Cortex of kidney (tissue), 1 donor: ENCODE data around the gene NOSTRIN.
"Not testable (repeated sequence)": the region's sequence is repeated elsewhere in the genome, so short reads cannot be mapped to it uniquely, and the experiment has no call there.

ENCODE experiments used
- DNase-seq: peaks from one replicate; lab custom pipeline; 2025; lab: John Stamatoyannopoulos, UW

NOSTRIN gene

GRCh38 chr2:168819829-168820489, 17.5 kb downstream of the NOSTRIN start:
- DNase-seq = no peak

DNA sequence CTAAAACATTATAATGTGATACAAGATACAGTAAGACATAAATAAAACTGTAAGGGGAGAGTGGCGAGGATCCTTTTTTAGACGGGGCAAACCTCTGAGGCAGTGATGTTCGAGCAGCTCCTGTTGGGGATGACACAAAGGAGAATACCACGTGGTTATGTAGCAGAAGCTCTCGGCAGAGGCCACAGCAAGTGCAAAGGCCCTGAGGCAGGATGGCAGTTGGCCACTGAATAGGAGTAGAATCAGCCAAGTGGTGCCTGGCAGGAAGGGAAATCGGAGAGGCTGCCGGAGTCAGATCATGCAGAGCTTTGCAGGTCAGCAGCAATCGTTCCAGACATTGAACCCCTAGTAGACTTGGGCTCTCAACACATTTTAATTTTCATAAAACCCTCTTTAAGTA, 19.1 kb downstream of the NOSTRIN start:
- no peak for DNase-seq

- DNase-seq = no peak
Measured at GRCh38 chr2:168821992-168822391, 19.6 kb downstream of the NOSTRIN start.

DNA sequence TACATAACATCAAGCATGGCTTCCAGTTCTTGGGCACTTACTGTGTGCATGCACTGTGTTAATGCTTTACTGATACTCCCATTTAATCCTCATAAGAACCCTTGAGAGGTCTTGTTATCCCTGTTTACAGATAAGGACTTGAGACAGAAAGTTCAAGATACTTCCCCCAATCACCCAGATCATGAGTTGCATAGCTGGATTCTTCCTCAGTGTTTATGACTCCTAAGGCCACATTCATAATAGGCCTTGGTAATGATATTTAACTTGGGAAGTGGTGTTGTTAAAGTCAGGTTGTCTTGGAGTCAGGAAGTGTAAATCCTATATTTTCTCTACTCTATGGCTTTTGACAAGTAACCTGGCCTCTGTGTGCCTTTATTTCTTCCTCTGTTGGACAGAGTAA, 22.7 kb downstream of the NOSTRIN start:
- no peak for DNase-seq

DNA sequence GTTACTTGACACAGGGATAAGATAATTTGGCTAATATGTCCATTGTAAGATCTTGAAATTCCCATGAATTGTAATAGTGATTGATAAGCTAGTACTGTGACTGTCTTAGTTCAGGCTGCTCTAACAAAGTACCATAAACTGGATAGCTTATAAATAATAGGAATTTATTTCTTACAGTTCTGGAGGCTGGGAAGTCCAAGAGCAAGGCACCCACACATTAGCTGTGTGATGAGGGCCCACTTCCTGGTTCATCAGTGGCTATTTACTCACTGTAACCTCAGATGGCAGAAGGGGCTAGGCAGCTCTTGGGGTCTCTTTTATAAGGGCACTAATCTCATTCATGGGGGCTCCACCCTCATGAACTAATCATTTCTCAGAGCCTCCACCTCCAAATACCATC, 28.5 kb downstream of the NOSTRIN start:
- no peak for DNase-seq

GRCh38 chr2:168831662-168832061, 29.2 kb downstream of the NOSTRIN start:
- DNase-seq = no peak

DNA sequence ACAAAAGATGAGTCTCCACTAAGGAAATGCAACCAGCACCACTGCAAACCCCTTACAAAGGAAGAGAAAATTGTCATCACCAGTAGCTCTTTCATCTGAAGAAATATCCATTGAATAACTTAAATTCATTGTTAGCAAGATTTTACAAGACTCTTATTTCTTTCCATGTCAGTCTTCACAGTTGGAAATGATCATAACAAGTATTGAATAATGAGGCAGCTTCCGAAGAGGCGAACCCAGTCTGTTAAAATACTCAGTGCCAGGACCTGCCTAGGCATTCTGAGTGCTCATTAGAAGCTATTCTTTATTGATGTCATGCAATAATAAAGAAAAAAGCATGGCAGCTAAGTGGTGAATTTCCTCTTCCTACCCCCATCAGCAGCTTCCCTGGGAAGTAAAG, 33.5 kb downstream of the NOSTRIN start:
- no peak for DNase-seq

DNA sequence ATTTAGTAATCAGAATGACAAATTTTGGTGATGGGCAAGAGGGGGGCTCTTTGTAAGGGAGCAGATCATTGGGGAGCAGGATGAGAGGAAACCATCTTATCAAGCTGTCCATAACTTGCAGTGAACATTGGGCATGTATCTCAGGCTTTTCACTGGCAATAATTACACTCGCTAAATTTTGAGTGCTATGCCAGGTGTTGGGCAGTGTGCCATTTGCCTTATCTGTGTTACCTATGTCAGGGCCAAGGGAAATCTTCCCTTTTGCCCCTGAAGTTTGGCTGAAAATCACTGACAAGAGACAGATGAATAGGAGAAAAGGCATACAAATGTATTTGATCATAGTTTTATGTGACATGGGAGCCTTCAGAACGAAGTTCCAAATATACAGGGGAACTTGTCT, 39.0 kb downstream of the NOSTRIN start:
- no peak for DNase-seq

- DNase-seq = no peak
Measured at GRCh38 chr2:168843253-168843652, 40.8 kb downstream of the NOSTRIN start.

DNA sequence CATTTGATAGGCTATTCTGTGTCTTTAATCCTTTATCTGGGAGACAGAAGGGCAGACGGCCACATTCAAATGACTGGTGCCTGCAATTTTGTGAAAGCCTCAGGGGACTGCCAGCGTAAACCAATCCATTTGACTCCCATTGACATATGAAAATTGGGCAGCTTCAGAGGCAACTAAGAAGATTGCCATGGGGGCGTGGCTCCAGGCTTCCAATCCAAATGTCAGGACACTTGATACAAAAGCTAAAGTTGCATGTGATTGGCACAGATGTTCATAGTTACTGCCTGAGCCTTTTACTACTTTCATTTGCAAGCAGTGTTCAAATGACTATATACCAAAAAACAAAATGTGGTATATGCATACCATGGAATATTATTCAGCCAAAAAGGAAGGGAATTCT, 45.8 kb downstream of the NOSTRIN start:
- DNase-seq = no peak

DNA sequence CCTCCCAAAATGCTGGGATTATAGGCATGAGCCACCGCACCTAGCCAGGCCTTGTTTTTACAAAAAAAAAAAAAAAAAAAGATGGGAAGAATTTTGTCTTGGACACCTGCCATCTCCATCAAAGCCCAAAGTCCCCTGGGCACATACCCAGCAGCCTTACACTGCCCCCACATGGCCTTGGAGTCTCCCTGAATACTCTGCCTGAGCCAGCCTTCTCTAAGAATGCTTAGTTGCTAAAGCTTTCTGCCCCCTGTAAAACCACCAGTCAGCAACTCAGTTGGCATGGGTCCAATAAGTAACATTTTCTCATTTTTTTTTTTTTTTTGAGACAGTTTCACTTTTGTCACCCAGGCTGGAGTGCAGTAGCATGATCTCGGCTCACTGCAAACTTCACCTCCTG, 47.2 kb downstream of the NOSTRIN start:
- no peak for DNase-seq

DNA sequence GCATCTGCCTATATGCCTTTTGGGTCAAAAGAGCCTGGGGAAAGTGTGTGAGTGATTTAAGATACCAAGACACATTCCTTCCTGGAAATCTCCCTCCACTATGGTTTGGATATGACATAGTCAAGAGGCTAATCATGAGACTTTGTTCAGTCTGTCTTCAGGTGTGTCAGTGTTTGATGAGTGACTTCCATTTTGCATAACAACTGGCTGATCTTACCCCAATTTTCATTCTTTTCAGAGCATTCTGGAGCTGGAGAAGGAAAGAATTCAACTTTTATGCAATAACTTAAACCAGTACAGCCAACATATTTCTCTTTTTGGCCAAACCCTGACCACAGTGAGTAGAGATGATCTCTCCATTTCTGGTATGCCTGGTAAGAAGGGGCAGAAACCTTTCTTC, 48.4 kb downstream of the NOSTRIN start:
- no peak for DNase-seq

GRCh38 chr2:168851674-168852320, 49.4 kb downstream of the NOSTRIN start:
- no peak for DNase-seq

GRCh38 chr2:168852481-168852880, 50.0 kb downstream of the NOSTRIN start:
- DNase-seq = no peak

- DNase-seq = no peak
Measured at GRCh38 chr2:168853471-168853870, 51.0 kb downstream of the NOSTRIN start.

DNA sequence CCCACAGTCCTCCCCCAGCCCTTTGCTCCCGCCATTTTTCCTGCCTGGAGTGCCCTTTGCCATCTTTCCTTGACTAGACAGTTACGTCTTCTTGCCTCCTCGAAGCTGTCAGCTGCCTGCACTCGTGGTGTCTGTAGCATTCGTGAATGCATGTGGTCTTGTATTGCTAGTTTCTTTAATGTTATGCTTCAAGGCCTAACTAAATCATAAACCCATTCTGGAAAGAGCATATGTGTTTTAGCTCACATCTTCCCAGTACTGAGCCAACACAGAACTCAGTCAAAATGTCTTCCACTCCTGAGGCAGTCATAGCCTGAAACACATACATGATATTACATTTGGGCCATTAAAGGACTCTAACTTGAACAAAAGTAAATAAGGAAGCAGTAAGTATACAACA, 52.2 kb downstream of the NOSTRIN start:
- no peak for DNase-seq

- DNase-seq = no peak
Measured at GRCh38 chr2:168855601-168856000, 53.2 kb downstream of the NOSTRIN start.

GRCh38 chr2:168858146-168858545, 55.7 kb downstream of the NOSTRIN start:
- no peak for DNase-seq

- DNase-seq = not testable (repeated sequence)
Measured at GRCh38 chr2:168867164-168867563, 64.7 kb downstream of the NOSTRIN start.

DNA sequence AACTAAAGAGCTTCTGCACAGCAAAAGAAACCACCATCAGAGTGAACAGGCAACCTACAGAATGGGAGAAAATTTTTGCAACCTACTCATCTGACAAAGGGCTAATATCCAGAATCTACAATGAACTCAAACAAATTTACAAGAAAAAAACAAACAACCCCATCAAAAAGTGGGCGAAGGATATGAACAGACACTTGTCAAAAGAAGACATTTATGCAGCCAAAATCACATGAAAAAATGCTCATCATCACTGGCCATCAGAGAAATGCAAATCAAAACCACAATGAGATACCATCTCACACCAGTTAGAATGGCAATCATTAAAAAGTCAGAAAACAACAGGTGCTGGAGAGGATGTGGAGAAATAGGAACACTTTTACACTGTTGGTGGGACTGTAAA, 67.9 kb downstream of the NOSTRIN start:
- not testable (repeated sequence) for DNase-seq

DNA sequence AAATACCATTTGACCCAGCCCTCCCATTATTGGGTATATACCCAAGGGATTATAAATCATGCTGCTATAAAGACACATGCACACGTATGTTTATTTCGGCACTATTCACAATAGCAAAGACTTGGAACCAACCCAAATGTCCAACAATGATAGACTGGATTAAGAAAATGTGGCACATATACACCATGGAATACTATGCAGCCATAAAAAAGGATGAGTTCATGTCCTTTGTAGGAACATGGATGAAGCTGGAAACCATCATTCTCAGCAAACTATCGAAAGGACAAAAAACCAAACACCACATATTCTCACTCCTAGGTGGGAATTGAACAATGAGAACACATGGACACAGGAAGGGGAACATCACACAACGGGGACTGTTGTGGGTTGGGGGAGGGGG, 68.4 kb downstream of the NOSTRIN start:
- DNase-seq = not testable (repeated sequence)

DNA sequence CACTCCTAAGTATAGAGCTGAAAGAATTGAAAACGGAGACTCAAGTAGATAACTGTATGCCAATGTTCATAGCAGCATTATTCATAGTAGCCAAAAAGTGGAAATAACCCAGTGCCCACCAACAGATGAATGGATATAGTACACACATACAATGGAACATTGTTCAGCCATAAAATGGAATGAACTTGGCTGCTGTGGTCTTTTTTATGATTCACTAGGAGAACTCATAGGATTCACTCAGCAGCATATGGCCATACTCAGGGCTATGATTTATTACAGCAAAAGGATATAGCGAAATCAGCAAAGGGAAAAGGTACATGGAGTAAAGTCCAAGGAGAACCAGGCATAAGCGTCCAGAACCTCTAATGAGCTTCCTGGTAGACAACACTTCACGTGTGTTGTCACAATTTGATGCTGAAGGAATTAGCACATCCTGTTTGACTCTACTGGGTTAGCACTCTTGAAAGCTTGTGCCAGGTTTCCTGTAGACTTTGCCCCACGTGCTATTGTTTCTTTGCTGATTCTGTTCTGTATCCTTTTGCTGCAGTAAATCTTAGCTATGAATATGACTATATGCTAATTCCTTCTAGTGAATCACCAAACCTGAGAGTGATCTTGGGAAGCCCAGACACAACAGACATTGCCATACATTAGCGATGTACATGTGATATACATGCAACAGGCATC, 72.1 kb downstream of the NOSTRIN start:
- DNase-seq = no peak

DNA sequence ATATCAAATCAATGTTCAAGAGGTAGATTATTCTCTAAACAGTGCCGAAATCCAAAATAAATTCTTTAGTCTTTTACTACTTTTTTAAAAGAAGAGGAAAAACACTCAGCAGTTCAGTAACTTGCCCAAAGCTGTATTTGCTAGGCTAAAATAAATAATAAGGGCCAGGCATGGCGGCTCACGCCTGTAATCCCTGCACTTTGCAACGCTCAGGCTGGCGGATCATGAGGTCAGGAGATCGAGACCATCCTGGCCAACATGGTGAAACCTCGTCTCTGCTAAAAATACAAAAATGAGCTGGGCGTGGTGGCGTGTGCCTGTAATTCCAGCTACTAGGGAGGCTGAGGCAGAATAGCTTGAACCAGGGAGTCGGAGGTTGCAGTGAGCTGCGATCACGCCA, 79.7 kb downstream of the NOSTRIN start:
- not testable (repeated sequence) for DNase-seq
